Ovary (tissue), 9 donors: Measurements from ENCODE around the gene PTPRU. TPM values are rescaled to one million over a fixed set of nuclear protein-coding genes. Genes with fewer than 3 reads are reported as not detected.

ENCODE experiments used
- DNase-seq, 5 donors: peaks; one replicate each; pipeline ENCODE4 v3.0.0-alpha.2; 2019 to 2020
- H3K27ac ChIP-seq, 2 donors: fragments of 200-600 bp; one replicate each; pipeline versions ENCODE4 v1.5.1 to v1.8.0; 2019 to 2022
- H3K27me3 ChIP-seq: fragments of 200-600 bp; one replicate; pipeline ENCODE4 v1.8.0; 2022
- H3K36me3 ChIP-seq: fragments of 200-600 bp; sonication (generic); one replicate; pipeline ENCODE4 v1.5.1; 2019
- H3K4me1 ChIP-seq: one replicate; pipeline ENCODE4 v1.8.1; 2013; ENCODE audit warnings: mild to moderate bottlenecking, moderate library complexity; ENCODE audit not compliant: insufficient read depth
- H3K4me3 ChIP-seq: fragments of 200-600 bp; sonication (generic); one replicate; pipeline ENCODE4 v1.5.1; 2017
- H3K9me3 ChIP-seq, 2 donors: fragments of 200-600 bp in 1 of 2; sonication (generic) in 1 of 2; one replicate each; pipeline versions ENCODE4 v1.5.1 to v1.8.1; 2013 to 2019; ENCODE audit warnings: mild to moderate bottlenecking in 1 of 2, moderate library complexity in 1 of 2
- CTCF ChIP-seq, 3 donors: fragments of 450-650 bp in 2 of 3; fragments of 200-600 bp in 1 of 3; IDR thresholded peaks; one replicate each; pipeline versions ENCODE4 v1.5.1 to v1.8.0; 2016 to 2022; ENCODE audit warnings: antibody characterized with exemption in 3 of 3, mild to moderate bottlenecking in 1 of 3
- EP300 ChIP-seq: sonication (generic); formaldehyde crosslinking; IDR thresholded peaks from one replicate; pipeline ENCODE4 v1.6.1; 2017; ENCODE audit warnings: antibody characterized with exemption
- POLR2A ChIP-seq: fragments of 450-650 bp; IDR thresholded peaks from one replicate; pipeline ENCODE4 v1.6.1; 2017; ENCODE audit warnings: antibody characterized with exemption, mild to moderate bottlenecking, moderate library complexity
- WGBS, 3 donors: extraction: QIAGEN DNeasy Blood & Tissue Kit in 1 of 3; methylation state at CpG; one replicate each; pipeline versions ENCODE4 v1.1.5 to v1.1.7; 2013 to 2017; 5-methylcytosine and 5-hydroxymethylcytosine counted together
- intact Hi-C, 4 donors: fragments of 100-400 bp; cut with DNase I; formaldehyde crosslinking; loops; one replicate each; pipeline versions ENCODE4 v1.11.0 to v1.15.1; 2022 to 2023
- polyA plus RNA-seq, 2 donors: library from polyadenylated mRNA; stranded (reverse); fragments of 200-250 nt in 1 of 2; fragments of 350-450 nt in 1 of 2; fragmentation: Illumina TruSeq in 1 of 2; extraction: RNeasy Lipid Tissue Mini Kit (QIAGEN cat#74804) in 1 of 2; gene quantifications; one replicate each; pipeline ENCODE4 v1.2.3, GENCODE V29; 2013 to 2014
- total RNA-seq, 7 donors: library from RNA; depleted of rRNA in 2 of 7; stranded (reverse); fragments of >200 nt in 2 of 7; fragmentation: NEBNext Ultra II Directional in 3 of 7; extraction: Animal tissue kit (Norgen Biotek cat#: 25700) in 3 of 7; gene quantifications; one replicate each; pipeline versions ENCODE4 v1.1.0 to v1.2.4, GENCODE V29; 2016 to 2023
- donor health status: DM: no; HTN: no; CAD: no; lungs with moderate emphysema.
- donor health status: DM: no; HTN: no; CAD: no.
- donor health status: Bipolar disorder and iron deficiency.
- donor health status: DM: yes; HTN: yes; CAD: no.
- donor health status: DM: no; HTN: no; CAD: no.
- donor health status: DM: yes; HTN: yes; CAD: no.

Gene PTPRU
- total and polyA plus RNA-seq, 9 donors = 2.9 to 45.2 (median 29.9) TPM

DNA sequence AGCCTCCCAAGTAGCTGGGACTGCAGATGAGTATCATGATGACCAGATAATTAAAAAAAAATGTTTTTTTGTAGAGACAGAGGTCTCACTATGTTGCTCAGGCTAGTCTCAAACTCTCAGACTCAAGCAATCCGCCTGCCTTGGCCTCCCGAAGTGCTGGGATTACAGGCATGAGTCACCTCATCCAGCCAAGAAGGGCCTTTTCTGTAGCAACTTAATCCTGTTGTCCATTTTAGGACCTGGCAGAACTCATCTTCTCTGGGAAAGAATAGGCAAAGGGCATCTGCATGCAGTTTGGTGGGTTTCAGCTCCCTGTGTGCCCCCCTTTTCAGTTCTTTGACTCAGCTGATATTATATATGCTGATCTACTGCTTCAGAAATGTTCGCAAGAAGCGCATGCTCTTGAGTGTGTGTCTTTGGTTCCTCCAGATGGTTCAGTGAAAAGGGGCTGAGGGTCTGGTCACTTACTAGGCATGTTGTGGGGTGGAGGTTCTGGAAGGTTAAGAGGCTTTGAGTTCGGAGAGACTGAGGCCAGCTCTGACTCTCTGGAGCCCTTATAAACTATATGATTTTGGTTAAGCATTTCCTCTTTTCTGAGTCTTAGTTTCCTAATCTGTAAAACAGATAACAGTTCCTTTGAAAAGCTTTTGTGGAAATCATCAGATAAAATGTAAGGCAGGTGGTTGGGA, 35.3 kb upstream of the PTPRU start:
- 93 to 96% (median 95%) methylated on average over 5 of the region's 5 CpGs for WGBS, 3 donors
- Histone ChIP-seq H3K9me3 (no peaks in the 10 kb centered on the region), H3K4me3 (no peak overlapping the region), H3K4me1 (no peaks in the 10 kb centered on the region), H3K27me3 (no peaks in the 10 kb centered on the region), H3K27ac (no peak overlapping the region), H3K36me3 (no peaks in the 10 kb centered on the region)
- intact Hi-C loops = loop anchor here in 3 of 4 donors (5.0 to 10.0 kb wide), 4 partner anchors 164 to 416 kb away; no protein-coding TSS in a partner anchor
- TF ChIP-seq CTCF (IDR thresholded peaks at IDR 0.05) (no peak), EP300 (no peak), POLR2A (no peak)
- DNase-seq = no peak

DNA sequence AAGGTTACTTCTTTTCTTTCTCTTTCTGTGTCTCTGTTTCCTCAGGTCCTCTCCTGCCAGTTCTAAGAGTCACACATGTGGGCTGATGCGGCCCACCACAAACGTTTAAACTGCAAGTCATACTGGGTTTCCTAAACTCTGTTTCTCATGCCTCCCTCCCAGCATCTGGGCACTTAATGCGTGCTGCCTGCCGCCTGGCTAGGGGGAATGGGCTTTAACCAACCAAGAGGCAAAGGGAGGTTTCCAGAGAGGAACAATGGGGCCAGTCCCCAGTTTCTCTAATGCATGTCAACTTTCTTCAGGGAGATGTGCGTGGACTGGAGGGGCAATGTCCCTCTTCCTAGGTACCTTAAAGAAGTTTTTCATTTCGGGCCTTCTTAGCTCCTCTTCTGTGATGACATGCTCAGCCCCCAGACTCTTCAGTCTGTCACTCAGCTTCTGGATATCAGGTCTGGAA, 34.7 kb upstream of the PTPRU start:
- intact Hi-C loops = loop anchor here (2.0 to 10.0 kb wide), 5 partner anchors 164 to 417 kb away; no protein-coding TSS in a partner anchor
- H3K27me3 ChIP-seq = no peaks in the 10 kb centered on the region
- no peak for DNase-seq
- H3K4me1 ChIP-seq = no peaks in the 10 kb centered on the region
- H3K27ac ChIP-seq = peak overlapping the region in 1 of 2 donors; percentile 80
- no peaks in the 10 kb centered on the region for H3K36me3 ChIP-seq
- no peaks in the 10 kb centered on the region for H3K9me3 ChIP-seq
- 90 to 93% (median 91%) methylated on average over 6 of the region's 6 CpGs for WGBS, 3 donors
- H3K4me3 ChIP-seq = no peak overlapping the region
- TF ChIP-seq CTCF (IDR thresholded peaks at IDR 0.05) (no peak), POLR2A (no peak), EP300 (no peak)

- Histone ChIP-seq H3K9me3 (no peaks in the 10 kb centered on the region), H3K4me3 (no peak overlapping the region), H3K36me3 (no peaks in the 10 kb centered on the region), H3K27ac (peak overlapping the region in 1 of 2 donors; percentile 80), H3K4me1 (no peaks in the 10 kb centered on the region), H3K27me3 (no peaks in the 10 kb centered on the region)
- 68 to 79% (median 72%) methylated on average over 1 of the region's 1 CpG for WGBS, 3 donors
- TF ChIP-seq CTCF (IDR thresholded peaks at IDR 0.05) = no peak
- TF ChIP-seq EP300 = no peak
- TF ChIP-seq POLR2A = no peak
- DNase-seq = no peak
- intact Hi-C loops = loop anchor here (2.0 to 10.0 kb wide), 5 partner anchors 165 to 417 kb away; no protein-coding TSS in a partner anchor
Observed at GRCh38 chr1:29202053-29202452, 34.3 kb upstream of the PTPRU start.

GRCh38 chr1:29202584-29203340, 33.6 kb upstream of the PTPRU start:
- WGBS, 3 donors = 15 to 18% (median 18%) methylated on average over 14 of the region's 14 CpGs
- intact Hi-C loops = loop anchor here (2.0 to 10.0 kb wide), 5 partner anchors 165 to 418 kb away; no protein-coding TSS in a partner anchor
- peak; percentile 96 to 98 (median 97) for DNase-seq
- TF ChIP-seq CTCF (IDR thresholded peaks at IDR 0.05) (peak; percentile 92 to 97 (median 95)), EP300 (no peak)
- Histone ChIP-seq H3K4me3 (no peak overlapping the region), H3K27me3 (no peaks in the 10 kb centered on the region), H3K27ac (peak overlapping the region in 1 of 2 donors; percentile 80), H3K9me3 (no peaks in the 10 kb centered on the region), H3K4me1 (no peaks in the 10 kb centered on the region), H3K36me3 (no peaks in the 10 kb centered on the region)
